ENCODE measurements around the gene PIP5K1B.

DNA sequence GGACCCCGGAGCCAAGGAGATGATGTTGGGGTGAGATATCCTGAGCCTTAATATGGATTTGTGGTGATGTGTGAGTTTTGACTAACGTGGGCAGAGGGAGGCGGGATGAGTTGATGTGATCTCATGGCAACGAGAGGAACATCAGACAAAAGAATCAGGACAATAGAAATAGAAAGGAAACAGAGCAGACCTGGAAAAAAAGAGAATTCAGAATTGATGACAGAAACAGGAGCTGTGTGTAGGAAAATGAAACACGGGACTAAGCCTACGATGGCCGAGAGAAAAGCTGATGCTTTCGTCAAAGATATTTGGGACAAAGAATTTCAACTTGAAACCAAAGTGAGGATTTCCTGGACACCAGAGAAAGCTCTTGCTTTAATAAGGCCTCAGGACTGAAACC is 298.0 kb downstream of the PIP5K1B start:
- TF ChIP-seq EZH2 (IDR thresholded peaks at IDR 0.05; ENCODE audit: low read length), result no peak
- TF ChIP-seq, protein P1, sequence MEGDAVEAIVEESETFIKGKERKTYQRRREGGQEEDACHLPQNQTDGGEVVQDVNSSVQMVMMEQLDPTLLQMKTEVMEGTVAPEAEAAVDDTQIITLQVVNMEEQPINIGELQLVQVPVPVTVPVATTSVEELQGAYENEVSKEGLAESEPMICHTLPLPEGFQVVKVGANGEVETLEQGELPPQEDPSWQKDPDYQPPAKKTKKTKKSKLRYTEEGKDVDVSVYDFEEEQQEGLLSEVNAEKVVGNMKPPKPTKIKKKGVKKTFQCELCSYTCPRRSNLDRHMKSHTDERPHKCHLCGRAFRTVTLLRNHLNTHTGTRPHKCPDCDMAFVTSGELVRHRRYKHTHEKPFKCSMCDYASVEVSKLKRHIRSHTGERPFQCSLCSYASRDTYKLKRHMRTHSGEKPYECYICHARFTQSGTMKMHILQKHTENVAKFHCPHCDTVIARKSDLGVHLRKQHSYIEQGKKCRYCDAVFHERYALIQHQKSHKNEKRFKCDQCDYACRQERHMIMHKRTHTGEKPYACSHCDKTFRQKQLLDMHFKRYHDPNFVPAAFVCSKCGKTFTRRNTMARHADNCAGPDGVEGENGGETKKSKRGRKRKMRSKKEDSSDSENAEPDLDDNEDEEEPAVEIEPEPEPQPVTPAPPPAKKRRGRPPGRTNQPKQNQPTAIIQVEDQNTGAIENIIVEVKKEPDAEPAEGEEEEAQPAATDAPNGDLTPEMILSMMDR (optimal IDR thresholded peaks at IDR 0.05 in 1 of 3, IDR thresholded peaks at IDR 0.05 in 1 of 3, conservative IDR thresholded peaks at IDR 0.05 in 1 of 3; ENCODE audit: extremely low read depth in 1 of 3, insufficient read depth in 2 of 3, low read length in 3 of 3), result no peak
